GM12878 (cell line): Measurements from ENCODE around the gene BTNL8. TPM values are rescaled to one million over a fixed set of nuclear protein-coding genes. Genes with fewer than 3 reads are reported as not detected.

Experiments
- ATAC-seq: fragments of 200-7000 bp; cut with Tn5 transposase; 3 replicates; pipeline ENCODE4 v1.9.1; 2020; ENCODE audit warnings: mild to moderate bottlenecking, moderate library complexity
- BruUV-seq: library from RNA; stranded (reverse); fragments of 400-500 nt; replicated peaks from 2 replicates; lab custom pipeline; 2021; lab: Mats Ljungman, UMichigan
- CTCF ChIA-PET: fragments of 300-600 bp; sonication (Branson Sonifier 250); formaldehyde crosslinking; extraction: SDS; loops from one replicate; lab custom pipeline; 2021; ENCODE audit warnings: inconsistent platforms; lab: Yijun Ruan, JAX
- POLR2A ChIA-PET: fragments of 350-600 bp; formaldehyde crosslinking; extraction: SDS; loops from one replicate; lab custom pipeline; 2021; ENCODE audit warnings: inconsistent platforms; lab: Charles Lee
- RAD21 ChIA-PET: fragments of 300-600 bp; sonication (Branson Sonifier 250); formaldehyde crosslinking; loops from one replicate; lab custom pipeline; 2023; ENCODE audit warnings: antibody characterized with exemption; ENCODE audit not compliant: unreplicated experiment; lab: Charles Lee
- SMC1A ChIA-PET: fragments of 300-600 bp; sonication (Branson Sonifier 250); formaldehyde crosslinking; loops from one replicate; lab custom pipeline; 2023; ENCODE audit not compliant: unreplicated experiment, uncharacterized antibody; lab: Charles Lee
- DNase-seq: peaks from one replicate; pipeline ENCODE4 v3.0.0-alpha.2; 2011; ENCODE audit warnings: low read depth, low spot score
- FAIRE-seq: peaks from 3 replicates; lab custom pipeline; 2011; peaks lifted over from hg19 to GRCh38; lab: Jason Lieb, UNC
- H2AFZ ChIP-seq: 2 replicates; pipeline ENCODE4 v1.6.0; 2011; ENCODE audit warnings: low read depth, low read length, control low read depth; ENCODE audit not compliant: control insufficient read depth
- H3K27ac ChIP-seq: 2 replicates; pipeline ENCODE4 v1.5.1; 2011; ENCODE audit warnings: control low read depth; ENCODE audit not compliant: control insufficient read depth, insufficient read depth
- H3K27me3 ChIP-seq, 2 experiments: replicated peaks in 1 of 2; 2 replicates each; pipeline versions ENCODE4 v1.6.0 to v1.6.1; 2011; ENCODE audit warnings: low read length in 1 of 2; ENCODE audit not compliant: control insufficient read depth in 2 of 2, insufficient read depth in 2 of 2
- H3K36me3 ChIP-seq, 2 experiments: 2 replicates each; pipeline ENCODE4 v1.5.1; 2011; ENCODE audit warnings: low read length in 1 of 2; ENCODE audit not compliant: control insufficient read depth in 2 of 2, insufficient read depth in 2 of 2
- H3K4me1 ChIP-seq: 2 replicates; pipeline ENCODE4 v1.6.1; 2011; ENCODE audit warnings: mild to moderate bottlenecking, low read length, moderate library complexity, mixed read lengths; ENCODE audit not compliant: control insufficient read depth, insufficient read depth
- H3K4me2 ChIP-seq: 2 replicates; pipeline ENCODE4 v1.6.0; 2011; ENCODE audit warnings: control low read depth; ENCODE audit not compliant: control insufficient read depth, insufficient read depth
- H3K4me3 ChIP-seq: fragments of 200-600 bp; sonication (generic); 2 replicates; pipeline ENCODE4 v1.5.1; 2016
- H3K79me2 ChIP-seq: 2 replicates; pipeline ENCODE4 v1.6.0; 2011; ENCODE audit warnings: low read length; ENCODE audit not compliant: control insufficient read depth, insufficient read depth
- H3K9ac ChIP-seq: 2 replicates; pipeline ENCODE4 v1.8.0; 2011; ENCODE audit warnings: low read length, control low read depth, mixed read lengths; ENCODE audit not compliant: control insufficient read depth, insufficient read depth
- H3K9me3 ChIP-seq: replicated peaks from 3 replicates; pipeline ENCODE4 v1.5.1; 2011; ENCODE audit warnings: mild to moderate bottlenecking, low read length; ENCODE audit not compliant: control insufficient read depth, insufficient read depth
- H4K20me1 ChIP-seq: 2 replicates; pipeline ENCODE4 v1.6.0; 2011; ENCODE audit not compliant: control insufficient read depth, insufficient read depth
- ATF7 ChIP-seq: fragments of 450-650 bp; IDR thresholded peaks from 2 replicates; pipeline ENCODE4 v1.6.1; 2016; ENCODE audit warnings: low read depth, mild to moderate bottlenecking
- CREB1 ChIP-seq: IDR thresholded peaks from 2 replicates; pipeline ENCODE4 v1.6.1; 2012; ENCODE audit warnings: low read depth, mild to moderate bottlenecking, inconsistent platforms
- KDM1A ChIP-seq: fragments of 200-600 bp; sonication (generic); IDR thresholded peaks from 2 replicates; pipeline ENCODE4 v1.6.1; 2016; ENCODE audit warnings: borderline replicate concordance
- MTA3 ChIP-seq: IDR thresholded peaks from 2 replicates; pipeline ENCODE4 v1.6.1; 2012; ENCODE audit warnings: low read length, inconsistent platforms, borderline replicate concordance
- NFYB ChIP-seq: IDR thresholded peaks from 2 replicates; pipeline ENCODE4 v1.6.1; 2011; ENCODE audit warnings: low read depth, mild to moderate bottlenecking, low read length, improper control_type of control experiment, moderate library complexity; ENCODE audit not compliant: insufficient read depth
- PKNOX1 ChIP-seq: fragments of 450-650 bp; IDR thresholded peaks from 2 replicates; pipeline ENCODE4 v1.6.1; 2016; ENCODE audit warnings: mild to moderate bottlenecking
- POU2F2 ChIP-seq: IDR thresholded peaks from 3 replicates; pipeline ENCODE4 v1.6.1; 2011; ENCODE audit warnings: low read depth, mild to moderate bottlenecking, low read length, borderline replicate concordance
- ZBTB11 ChIP-seq: fragments of 450-650 bp; formaldehyde crosslinking; IDR thresholded peaks from 2 replicates; pipeline ENCODE4 v1.5.0; 2022; ENCODE audit warnings: mild to moderate bottlenecking, missing genetic modification characterization
- WGBS: methylation state at CpG from one replicate; pipeline ENCODE4 v1.1.6; 2016; ENCODE audit warnings: low lambda C conversion rate; ENCODE audit not compliant: insufficient replicate concordance, insufficient coverage; ENCODE audit errors: missing lambda C conversion rate; 5-methylcytosine and 5-hydroxymethylcytosine counted together
- in situ Hi-C: fragments of 300-500 bp; cut with MboI; formaldehyde crosslinking; loops from 9 replicates; pipeline ENCODE4 v1.14.3; 2018; ENCODE audit warnings: mixed read lengths
- intact Hi-C: fragments of 100-400 bp; cut with micrococcal nuclease; formaldehyde crosslinking; loops from one replicate; pipeline ENCODE4 v1.14.2; 2022; ENCODE audit not compliant: unreplicated experiment
- polyA plus RNA-seq, 11 experiments: library from polyadenylated mRNA; depleted of rRNA in 4 of 11; unstranded in 6 of 11; stranded (reverse) in 5 of 11; fragments of >200 nt; fragmentation: Nextera tagmentation in 4 of 11; fragmentation: Illumina TruSeq in 1 of 11; extraction: Ambion mirVana in 4 of 11; extraction: Trizol in 1 of 11; gene quantifications; 1 replicate in 1 of 11; 2 replicates in 10 of 11; pipeline versions ENCODE4 v1.2.1 to v1.2.3, GENCODE V29; 2011 to 2016; ENCODE audit warnings: inconsistent platforms in 2 of 11, missing spikeins in 2 of 11, low read depth in 1 of 11
- total RNA-seq, 4 experiments: library from RNA; depleted of rRNA in 3 of 4; stranded (reverse); fragments of >200 nt in 3 of 4; fragmentation: Illumina TruSeq in 1 of 4; extraction: Trizol in 1 of 4; gene quantifications; 2 replicates each; pipeline versions ENCODE4 v1.2.1 to v1.2.3, GENCODE V29; 2013 to 2021

The BTNL8 gene
- total and polyA plus RNA-seq, 10 of the 15 experiments (the other 5 are each of a cell fraction or from before 2014, with no cell fraction given), result 0.13 to 3.4 (median 0.26) TPM; not detected in 2

GRCh38 chr5:180918380-180918779 lies 19.4 kb downstream of the BTNL8 start:
- no peak for DNase-seq
- H3K4me1 ChIP-seq, result no peaks in the 10 kb centered on the region
- BruUV-seq, result no TSS peak
- TF ChIP-seq PKNOX1 (no peak), KDM1A (no peak), ATF7 (no peak), POU2F2 (no peak), NFYB (no peak), CREB1 (no peak), ZBTB11 (CRISPR knock-in tag) (no peak), MTA3 (no peak)
- TF ChIP-seq, all 136 proteins: peak for 0
- ChIA-PET RAD21 (no interaction called here), SMC1A (interaction anchor here (1.1 kb wide), 1 partner anchor 72 kb away, joined by 3 read pairs; no protein-coding TSS in a partner anchor), POLR2A (no interaction called here), CTCF (no interaction called here)
- Histone ChIP-seq H3K79me2 (no peaks in the 10 kb centered on the region), H3K36me3 (no peaks in the 10 kb centered on the region), H2AFZ (no peak overlapping the region), H3K4me3 (no peak overlapping the region), H3K27ac (no peak overlapping the region), H4K20me1 (no peaks in the 10 kb centered on the region), H3K9me3 (peaks cover 2% of the 10 kb centered on the region; the same call in 2 of the 3 replicates), H3K27me3 (no peaks in the 10 kb centered on the region), H3K4me2 (no peak overlapping the region), H3K9ac (no peak overlapping the region)
- intact Hi-C loops, result no loop called here
- no peak for ATAC-seq
- 32% methylated on average over 1 of the region's 1 CpG for WGBS
- in situ Hi-C loops, result no loop called here
- no peak for FAIRE-seq
